Peyer's patch (tissue), 4 donors: ENCODE data around the gene CACNA2D4.

ENCODE experiments used
- POLR2A ChIP-seq, 2 donors: fragments of 450-650 bp; IDR thresholded peaks; one replicate each; pipeline ENCODE4 v1.5.1; 2017; ENCODE audit warnings: antibody characterized with exemption in 2 of 2, mild to moderate bottlenecking in 2 of 2, moderate library complexity in 2 of 2
- TF ChIP-seq, protein P1 (sequence below), 6 experiments: fragments of 450-650 bp in 4 of 6; fragments of 200-600 bp in 2 of 6; sonication (generic) in 1 of 6; IDR thresholded peaks; one replicate each; pipeline ENCODE4 v1.5.1; 2017 to 2019; ENCODE audit warnings: antibody characterized with exemption in 6 of 6, mild to moderate bottlenecking in 3 of 6, moderate library complexity in 1 of 6

DNA sequence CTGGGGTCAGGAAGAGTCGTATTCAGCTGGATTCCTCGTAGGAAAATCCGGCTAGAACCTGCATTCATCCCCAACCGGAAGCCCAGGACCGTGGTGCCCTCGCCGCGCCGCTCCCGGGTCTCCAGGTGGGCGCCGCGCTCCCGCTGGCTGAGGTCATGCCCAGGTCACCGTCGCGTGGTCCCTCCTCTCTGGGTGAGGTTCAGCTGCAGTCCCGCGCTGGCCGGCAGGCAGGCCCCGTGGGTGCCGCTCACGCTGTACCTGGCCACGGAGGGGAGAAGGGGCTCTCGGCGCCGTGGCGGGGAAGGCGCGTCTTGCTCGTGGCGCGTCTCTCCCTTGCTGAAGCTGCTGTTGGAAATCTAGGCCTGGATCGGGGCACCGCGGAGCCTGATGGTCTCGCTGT, 53.6 kb downstream of the CACNA2D4 start:
- no peak for TF ChIP-seq POLR2A (IDR thresholded peaks at IDR 0.05)
- TF ChIP-seq, protein P1, sequence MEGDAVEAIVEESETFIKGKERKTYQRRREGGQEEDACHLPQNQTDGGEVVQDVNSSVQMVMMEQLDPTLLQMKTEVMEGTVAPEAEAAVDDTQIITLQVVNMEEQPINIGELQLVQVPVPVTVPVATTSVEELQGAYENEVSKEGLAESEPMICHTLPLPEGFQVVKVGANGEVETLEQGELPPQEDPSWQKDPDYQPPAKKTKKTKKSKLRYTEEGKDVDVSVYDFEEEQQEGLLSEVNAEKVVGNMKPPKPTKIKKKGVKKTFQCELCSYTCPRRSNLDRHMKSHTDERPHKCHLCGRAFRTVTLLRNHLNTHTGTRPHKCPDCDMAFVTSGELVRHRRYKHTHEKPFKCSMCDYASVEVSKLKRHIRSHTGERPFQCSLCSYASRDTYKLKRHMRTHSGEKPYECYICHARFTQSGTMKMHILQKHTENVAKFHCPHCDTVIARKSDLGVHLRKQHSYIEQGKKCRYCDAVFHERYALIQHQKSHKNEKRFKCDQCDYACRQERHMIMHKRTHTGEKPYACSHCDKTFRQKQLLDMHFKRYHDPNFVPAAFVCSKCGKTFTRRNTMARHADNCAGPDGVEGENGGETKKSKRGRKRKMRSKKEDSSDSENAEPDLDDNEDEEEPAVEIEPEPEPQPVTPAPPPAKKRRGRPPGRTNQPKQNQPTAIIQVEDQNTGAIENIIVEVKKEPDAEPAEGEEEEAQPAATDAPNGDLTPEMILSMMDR (IDR thresholded peaks at IDR 0.05), result no peak
